SK-N-MC (cell line): ENCODE results near the gene MSH5.

Source experiments
- EZH2 ChIP-seq: fragments of 200-600 bp; sonication (generic); IDR thresholded peaks from one replicate; pipeline ENCODE4 v1.6.1; 2017; ENCODE audit warnings: antibody characterized with exemption
- POLR2AphosphoS5 ChIP-seq: IDR thresholded peaks from 2 replicates; pipeline ENCODE4 v1.6.1; 2012; ENCODE audit warnings: mild to moderate bottlenecking, low read depth, low read length, borderline replicate concordance

DNA sequence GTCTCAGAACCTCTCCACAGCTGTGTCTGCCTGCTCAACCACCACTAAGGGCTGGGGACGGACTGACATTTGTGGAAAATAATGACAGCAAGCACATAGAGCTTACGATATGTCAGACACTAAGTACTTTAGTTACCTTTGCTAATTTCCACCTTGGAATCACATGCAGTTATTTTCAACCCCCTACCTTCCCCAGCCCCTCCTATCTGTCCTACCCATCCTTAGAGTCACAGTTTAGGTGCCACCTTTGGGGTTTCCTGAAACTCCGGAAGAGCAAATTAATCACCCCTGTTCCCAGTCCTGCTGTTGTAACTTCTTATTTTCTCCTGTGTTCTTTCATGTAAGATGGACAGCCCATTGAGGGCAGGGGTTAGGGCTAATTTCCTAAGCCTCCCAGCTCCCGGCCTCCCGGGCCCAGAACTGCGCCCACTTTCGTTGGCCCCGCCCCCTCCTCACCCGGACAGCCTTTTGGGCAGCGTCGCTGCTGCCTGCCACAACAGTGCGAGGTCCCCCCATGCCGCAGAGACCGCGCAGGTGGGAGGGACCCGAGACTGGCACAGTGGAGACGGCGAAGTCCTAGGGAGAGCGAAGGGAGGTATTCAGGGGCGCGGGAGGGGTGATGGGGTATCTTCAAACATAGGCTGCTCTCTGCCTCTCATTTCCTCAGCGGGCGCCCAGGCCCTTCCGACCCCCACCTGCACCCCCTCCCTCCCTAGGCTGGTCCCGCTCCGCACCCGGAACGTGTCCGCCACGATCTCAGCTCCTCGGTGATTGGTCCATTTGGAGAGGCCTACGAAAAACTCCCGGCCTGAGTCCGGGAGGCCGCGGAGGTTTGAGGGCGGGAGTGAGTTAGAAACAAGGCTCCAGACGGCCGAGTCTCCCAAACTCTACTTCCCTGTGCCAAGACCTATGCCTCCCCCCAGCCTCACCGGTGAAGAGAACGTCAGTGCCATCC, 11.8 kb upstream of the MSH5 start:
- TF ChIP-seq POLR2AphosphoS5 (no peak), EZH2 (no peak)
